Measurements from ENCODE around the gene CAPN15.
"Not testable (repeated sequence)": the region's sequence is repeated elsewhere in the genome, so short reads cannot be mapped to it uniquely, and the experiment has no call there.

CAPN15 gene

GRCh38 chr16:507527-507926 is 20.0 kb upstream of the CAPN15 start:
- not testable (repeated sequence) for DNase-seq (ENCODE audit: low spot score)

- no peak for DNase-seq (ENCODE audit: low spot score)
Measured at GRCh38 chr16:507996-508395, 19.5 kb upstream of the CAPN15 start.

DNA sequence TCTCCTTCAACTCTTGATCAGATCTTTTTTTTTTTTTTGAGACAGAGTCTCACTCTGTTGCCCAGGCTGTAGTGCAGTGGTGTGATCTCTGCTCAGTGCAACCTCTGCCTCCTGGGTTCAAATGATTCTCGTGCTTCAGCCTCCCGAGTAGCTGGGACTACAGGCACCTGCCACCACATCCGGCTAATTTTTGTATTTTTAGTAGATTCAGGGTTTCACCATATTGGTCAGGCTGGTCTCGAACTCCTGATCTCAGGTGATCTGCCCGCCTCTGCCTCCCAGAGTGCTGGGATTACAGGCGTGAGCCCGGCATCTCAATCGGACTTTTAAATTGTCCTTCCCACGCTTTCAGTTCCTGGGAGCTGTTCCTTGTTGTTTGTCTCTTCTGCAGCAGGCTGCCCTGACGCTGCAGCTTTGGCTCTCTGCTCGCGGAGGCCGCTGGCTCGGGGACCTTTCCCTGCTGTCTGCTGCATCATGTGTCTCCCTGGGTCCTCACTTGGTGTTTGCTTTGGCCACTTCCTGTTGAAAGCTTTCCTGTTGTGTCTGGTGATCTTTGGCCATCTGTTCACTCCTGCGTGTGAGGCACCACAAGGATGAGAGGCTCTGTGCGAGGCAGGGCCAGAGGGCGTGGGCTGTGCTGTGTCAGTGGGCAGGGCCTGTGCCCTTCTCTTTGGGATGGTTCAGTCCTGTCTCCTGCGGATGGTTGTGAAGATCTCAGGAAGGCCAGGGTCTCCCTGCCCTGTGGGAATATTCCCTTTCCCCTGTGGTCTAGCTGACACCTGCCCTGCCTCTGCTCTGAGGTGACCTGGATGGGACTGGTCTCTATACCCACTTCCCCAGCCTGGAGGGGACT is 18.4 kb upstream of the CAPN15 start:
- no peak for DNase-seq (ENCODE audit: low spot score)

DNA sequence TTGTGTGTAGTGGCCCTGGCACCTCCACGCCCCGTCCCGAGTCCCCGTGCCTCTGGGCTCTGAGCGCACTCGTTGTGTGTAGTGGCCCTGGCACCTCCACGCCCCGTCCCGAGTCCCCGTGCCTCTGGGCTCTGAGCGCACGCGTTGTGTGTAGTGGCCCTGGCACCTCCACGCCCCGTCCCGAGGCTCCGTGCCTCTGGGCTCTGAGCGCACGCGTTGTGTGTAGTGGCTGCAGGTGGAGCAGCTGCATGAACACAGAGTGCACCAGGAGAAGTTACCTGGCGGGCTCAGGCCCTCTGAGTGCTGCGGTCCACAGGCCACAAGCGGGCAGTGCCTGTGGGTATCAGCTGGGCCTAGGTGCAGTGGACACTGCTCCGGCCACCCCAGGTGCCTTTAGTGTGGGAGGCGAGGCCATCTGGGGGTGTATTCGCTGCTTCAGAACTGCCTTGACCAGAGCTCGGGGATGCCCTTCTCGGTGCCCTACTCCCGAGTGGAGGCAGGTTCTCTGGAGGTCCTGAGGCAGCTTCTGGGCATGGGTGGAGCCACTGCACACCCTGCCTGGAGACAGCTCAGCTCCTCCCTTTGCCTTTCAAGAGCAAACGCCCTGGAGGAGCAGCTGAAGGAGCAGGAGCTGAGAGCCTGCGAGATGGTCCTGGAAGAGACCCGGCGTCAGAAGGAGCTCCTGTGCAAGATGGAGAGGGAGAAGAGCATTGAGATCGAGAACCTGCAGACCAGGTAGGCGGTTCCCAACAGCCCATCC is 17.3 kb upstream of the CAPN15 start:
- DNase-seq (ENCODE audit: low spot score): no peak

GRCh38 chr16:512802-513201 is 14.7 kb upstream of the CAPN15 start:
- DNase-seq (ENCODE audit: low spot score): no peak

DNA sequence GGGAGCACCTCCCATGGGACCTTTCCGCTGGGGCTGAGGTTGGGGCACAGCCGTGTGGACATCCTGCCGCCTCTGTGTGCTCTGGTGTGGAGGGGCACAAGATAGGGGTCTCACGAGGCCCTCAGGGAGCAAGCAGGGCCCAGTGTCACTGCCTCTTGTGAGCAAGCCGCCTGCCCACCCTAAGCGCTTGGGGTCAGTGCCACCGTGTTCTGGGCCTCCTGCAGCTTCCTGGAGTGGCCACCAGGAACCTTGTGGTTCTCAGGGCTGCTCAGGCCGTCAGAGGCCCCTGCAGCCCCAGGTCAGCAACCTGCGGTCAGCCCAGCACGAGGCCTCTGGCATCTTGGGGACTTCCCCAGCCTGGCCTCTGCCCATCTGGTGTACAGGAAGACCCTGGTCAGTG is 13.6 kb upstream of the CAPN15 start:
- no peak for DNase-seq (ENCODE audit: low spot score)

DNA sequence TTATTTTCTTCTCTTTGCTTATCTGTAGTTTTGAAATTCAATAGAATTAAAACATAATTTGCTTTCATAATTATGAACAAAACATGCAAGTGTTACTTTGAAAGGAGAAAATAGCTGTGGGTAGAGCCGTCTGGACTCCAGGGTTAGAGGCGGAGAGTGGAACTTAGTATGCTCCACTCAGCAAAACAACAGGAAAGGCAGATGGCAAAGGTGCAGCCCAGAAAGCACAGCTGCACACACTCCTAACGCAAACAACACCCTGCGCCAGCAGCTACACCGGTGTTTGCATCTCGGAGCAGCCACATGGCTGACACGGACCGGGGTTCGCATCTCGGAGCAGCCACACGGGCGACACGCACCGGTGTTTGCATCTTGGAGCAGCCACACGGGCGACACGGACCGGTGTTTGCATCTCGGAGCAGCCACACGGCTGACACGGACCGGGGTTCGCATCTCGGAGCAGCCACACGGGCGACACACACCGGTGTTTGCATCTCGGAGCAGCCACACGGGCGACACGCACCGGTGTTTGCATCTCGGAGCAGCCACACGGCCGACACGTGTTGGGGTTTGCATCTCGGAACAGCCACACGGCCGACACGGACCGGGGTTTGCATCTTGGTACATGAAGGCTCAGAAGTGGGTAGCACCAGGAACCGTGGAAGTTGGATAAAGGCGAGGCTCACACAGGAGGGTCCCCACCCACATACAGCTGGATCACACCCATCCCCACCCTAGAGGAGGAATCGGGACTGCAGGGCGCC is 12.2 kb upstream of the CAPN15 start:
- DNase-seq (ENCODE audit: low spot score): no peak

- no peak for DNase-seq (ENCODE audit: low spot score)
Measured at GRCh38 chr16:515939-516226, 11.6 kb upstream of the CAPN15 start.

- no peak for DNase-seq (ENCODE audit: low spot score)
Measured at GRCh38 chr16:516301-516700, 11.2 kb upstream of the CAPN15 start.

GRCh38 chr16:518858-519257 is 8.7 kb upstream of the CAPN15 start:
- DNase-seq (ENCODE audit: low spot score): no peak

- DNase-seq (ENCODE audit: low spot score): no peak
Measured at GRCh38 chr16:519425-519824, 8.1 kb upstream of the CAPN15 start.

GRCh38 chr16:519841-520687 is 7.4 kb upstream of the CAPN15 start:
- no peak for DNase-seq (ENCODE audit: low spot score)

GRCh38 chr16:520847-521246 is 6.7 kb upstream of the CAPN15 start:
- DNase-seq (ENCODE audit: low spot score): no peak

DNA sequence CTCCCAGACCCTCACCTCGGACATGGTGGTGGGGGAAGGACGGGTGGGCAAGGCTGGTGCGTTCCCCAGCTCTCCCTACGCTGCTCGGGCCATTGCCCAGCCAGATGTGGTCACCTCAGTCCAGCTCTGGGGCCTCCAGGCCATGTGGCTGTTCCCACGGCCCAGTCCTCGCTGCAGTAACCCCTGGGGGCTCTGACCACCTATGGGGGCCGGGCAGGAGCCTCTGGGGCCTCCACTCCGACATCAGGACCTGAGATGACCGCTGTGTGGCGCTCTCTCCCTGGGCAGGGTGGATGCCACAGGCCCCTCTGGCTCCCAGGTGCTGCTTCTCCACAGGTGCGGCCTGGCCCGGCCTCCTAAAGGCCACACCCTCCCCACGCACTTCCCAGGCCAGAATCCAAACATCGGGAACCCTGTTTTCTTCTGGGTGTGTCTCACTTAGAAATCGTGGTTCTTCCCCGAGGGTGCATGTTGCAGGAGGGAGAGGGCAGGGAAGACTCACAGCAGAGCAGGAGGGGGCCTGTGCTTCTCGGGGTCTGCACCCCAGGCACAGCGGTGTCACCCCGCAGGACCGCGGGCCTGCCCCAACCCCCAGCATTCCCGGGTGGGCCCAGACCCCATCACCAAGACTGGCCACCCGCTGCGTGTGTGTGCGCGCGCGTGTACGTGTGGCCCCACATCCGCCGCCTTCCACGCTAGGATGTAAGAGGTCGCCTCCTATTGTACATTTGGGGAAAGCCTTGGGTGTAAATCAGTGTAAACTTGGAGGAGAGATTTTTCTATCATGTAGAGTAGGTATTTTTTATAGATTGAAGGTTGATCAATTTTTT is 5.9 kb upstream of the CAPN15 start:
- DNase-seq (ENCODE audit: low spot score): no peak

DNA sequence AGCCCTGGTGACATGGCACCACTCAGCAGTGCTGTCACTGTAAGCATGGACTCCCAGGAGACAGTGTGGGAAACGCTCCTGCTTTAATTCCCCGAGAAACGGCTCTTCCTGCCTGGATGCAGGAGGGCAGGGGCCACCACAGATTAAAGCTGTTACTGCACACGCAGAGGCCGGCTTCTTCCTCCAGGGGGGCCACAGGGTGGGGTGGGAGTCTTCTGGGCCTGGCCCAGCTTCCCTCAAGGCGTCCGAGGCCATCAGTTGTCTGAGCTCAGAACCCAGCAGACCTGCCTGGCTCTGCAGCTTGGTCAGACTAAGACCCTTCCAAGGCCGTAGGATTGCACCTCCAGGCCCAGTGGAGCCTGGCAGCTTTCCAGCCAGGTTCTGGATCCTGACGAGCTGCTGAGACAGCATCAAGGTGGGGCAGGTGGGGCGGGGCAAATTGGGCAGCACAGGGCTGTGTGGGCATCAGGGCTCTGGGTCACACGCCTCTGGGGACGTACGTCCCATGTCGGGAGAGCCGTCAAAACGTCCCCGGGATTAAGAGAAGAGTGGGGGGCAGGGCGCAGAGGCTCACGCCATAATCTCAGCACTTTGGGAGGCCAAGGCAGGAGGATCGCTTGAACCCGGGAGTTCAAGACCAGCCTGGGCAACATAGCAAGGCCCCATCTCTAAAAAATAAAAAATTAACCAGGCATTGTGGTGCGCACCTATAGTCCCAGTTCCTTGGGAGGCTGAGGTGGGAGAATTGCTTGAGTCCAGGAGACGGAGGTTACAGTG is 5.0 kb upstream of the CAPN15 start:
- DNase-seq (ENCODE audit: low spot score): no peak

DNA sequence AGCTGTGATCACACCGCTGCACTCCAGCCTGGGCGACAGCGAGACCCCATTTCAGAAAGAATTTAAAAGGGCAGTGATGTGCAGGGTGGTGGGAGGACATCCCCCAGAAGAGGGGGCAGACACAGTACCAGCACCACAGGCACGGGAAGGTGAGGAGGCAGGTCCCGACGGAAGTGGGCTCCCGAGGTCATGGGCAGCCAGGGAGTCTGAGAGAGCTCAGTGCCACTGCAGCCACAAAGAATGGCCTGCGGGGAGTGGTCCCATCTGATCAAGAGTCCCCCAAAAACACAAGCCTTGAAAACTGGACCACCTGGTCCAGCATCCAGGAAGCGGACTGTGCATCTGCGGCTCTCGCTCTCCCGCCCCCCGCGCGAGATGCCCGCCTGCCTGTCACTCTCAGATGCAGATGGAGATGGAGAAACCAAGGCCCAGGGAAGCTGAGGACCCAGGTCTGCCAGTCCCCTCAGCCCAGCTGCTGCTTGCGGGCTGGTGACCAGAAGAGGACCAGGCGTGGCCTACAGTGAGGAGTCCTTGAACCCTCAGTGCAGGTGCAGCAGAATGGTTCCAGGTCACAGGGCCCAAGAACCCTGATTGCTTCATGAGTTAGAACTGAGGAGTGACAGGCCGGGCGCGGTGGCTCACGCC is 4.3 kb upstream of the CAPN15 start:
- no peak for DNase-seq (ENCODE audit: low spot score)

- no peak for DNase-seq (ENCODE audit: low spot score)
Measured at GRCh38 chr16:524274-525040, 3.1 kb upstream of the CAPN15 start.

DNA sequence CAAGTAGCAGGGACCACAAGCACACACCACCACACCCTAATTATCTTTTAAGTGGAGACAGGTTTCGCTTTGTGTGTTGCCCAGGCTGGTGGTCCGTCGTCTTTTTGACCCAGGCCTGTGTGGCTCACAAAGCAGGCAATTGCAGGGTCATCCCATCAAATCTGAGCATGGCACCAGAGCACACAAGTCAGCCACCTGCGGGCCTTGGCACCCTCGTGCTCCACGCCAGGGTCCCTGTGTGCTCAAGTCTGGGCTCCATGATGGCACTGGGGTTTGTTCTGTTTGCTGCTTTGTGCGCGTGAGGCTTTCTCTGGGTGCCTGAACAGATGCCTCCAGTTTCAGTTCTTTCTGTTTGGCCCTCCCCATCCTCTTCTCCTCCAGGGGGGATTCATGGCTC is 2.4 kb upstream of the CAPN15 start:
- DNase-seq (ENCODE audit: low spot score): no peak
